Esophagus muscularis mucosa (tissue), 4 donors: Measurements from ENCODE around the gene WRNIP1. TPM values are rescaled to one million over a fixed set of nuclear protein-coding genes. Genes with fewer than 3 reads are reported as not detected.

Experiments
- DNase-seq: peaks from one replicate; pipeline ENCODE4 v3.0.0-alpha.2; 2017; ENCODE audit errors: extremely low spot score
- H3K27ac ChIP-seq, 4 donors: fragments of 200-600 bp; sonication (generic); replicated peaks in 1 of 4; 1 replicate in 3 of 4; 2 replicates in 1 of 4; pipeline ENCODE4 v1.5.1; 2016 to 2019; ENCODE audit warnings: mild to moderate bottlenecking in 1 of 4
- H3K27me3 ChIP-seq, 4 donors: fragments of 200-600 bp; sonication (generic); one replicate each; pipeline versions ENCODE4 v1.5.1 to v1.6.0; 2016 to 2019
- H3K36me3 ChIP-seq, 4 donors: fragments of 200-600 bp; sonication (generic); one replicate each; pipeline ENCODE4 v1.5.1; 2016 to 2019
- H3K4me1 ChIP-seq, 4 donors: fragments of 200-600 bp; sonication (generic); one replicate each; pipeline ENCODE4 v1.5.1; 2016 to 2019
- H3K4me3 ChIP-seq, 4 donors: fragments of 200-600 bp; sonication (generic); 1 replicate in 2 of 4; 2 replicates in 2 of 4; pipeline ENCODE4 v1.5.1; 2016 to 2019; ENCODE audit warnings: mild to moderate bottlenecking in 4 of 4, moderate library complexity in 1 of 4
- H3K9me3 ChIP-seq, 4 donors: fragments of 200-600 bp; sonication (generic); 1 replicate in 3 of 4; 2 replicates in 1 of 4; pipeline ENCODE4 v1.5.1; 2016 to 2019
- EP300 ChIP-seq: sonication (generic); formaldehyde crosslinking; IDR thresholded peaks from one replicate; pipeline ENCODE4 v1.6.1; 2017; ENCODE audit warnings: antibody characterized with exemption
- POLR2A ChIP-seq: fragments of 450-650 bp; IDR thresholded peaks from one replicate; pipeline ENCODE4 v1.6.1; 2017; ENCODE audit warnings: antibody characterized with exemption, moderate library complexity, mild to moderate bottlenecking, low read depth
- POLR2AphosphoS5 ChIP-seq, 2 donors: sonication (generic); formaldehyde crosslinking; IDR thresholded peaks; one replicate each; pipeline ENCODE4 v1.6.1; 2017; ENCODE audit warnings: antibody characterized with exemption in 2 of 2
- WGBS: methylation state at CpG from one replicate; pipeline ENCODE4 v1.1.5; 2018; 5-methylcytosine and 5-hydroxymethylcytosine counted together
- intact Hi-C: fragments of 100-400 bp; cut with DNase I; formaldehyde crosslinking; loops from one replicate; pipeline ENCODE4 v1.15.1; 2023
- total RNA-seq, 4 donors: library from RNA; depleted of rRNA; stranded (reverse); fragments of >200 nt; gene quantifications; one replicate each; pipeline versions ENCODE4 v1.1.0 to v1.2.1, GENCODE V29; 2016
- TF ChIP-seq, protein P1 (sequence below), 3 experiments: fragments of 200-600 bp in 2 of 3; fragments of 450-650 bp in 1 of 3; sonication (generic) in 2 of 3; IDR thresholded peaks; one replicate each; pipeline ENCODE4 v1.5.1; 2017 to 2019; ENCODE audit warnings: antibody characterized with exemption in 3 of 3, mild to moderate bottlenecking in 2 of 3, moderate library complexity in 1 of 3

Gene WRNIP1
- total RNA-seq, 4 donors from 2014 or later, result 55.2 to 77.2 (median 63.7) TPM

DNA sequence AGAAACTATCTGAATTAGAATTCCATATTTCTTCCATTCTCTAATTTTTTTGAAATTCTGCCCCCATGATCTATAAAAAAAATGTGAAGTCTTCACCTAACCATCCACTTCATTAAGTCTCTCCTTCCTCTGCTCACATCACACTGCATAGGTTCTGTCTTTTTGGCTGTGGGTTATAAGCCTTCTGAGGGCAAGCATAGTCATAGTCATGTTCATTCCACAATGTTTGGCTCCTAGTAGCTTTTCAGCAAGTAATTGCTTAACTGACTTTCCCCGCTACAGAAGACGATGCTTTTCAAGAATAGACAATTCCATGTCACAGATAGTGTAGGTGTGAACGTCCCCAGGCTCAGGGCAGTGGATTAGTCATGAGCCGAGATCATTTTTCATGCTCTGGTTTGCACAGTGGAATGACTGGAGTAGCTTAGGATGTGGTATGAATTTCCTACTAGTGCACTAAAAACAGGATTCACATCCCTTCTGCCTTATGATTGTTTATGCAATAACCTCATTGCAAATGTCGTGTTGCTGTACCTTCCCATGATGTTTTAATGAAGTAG is 29.1 kb downstream of the WRNIP1 start:
- Histone ChIP-seq H3K36me3 (peaks cover 0 to 4% (median 0%) of the 10 kb centered on the region in 4 donors), H3K4me3 (no peak overlapping the region), H3K27ac (peak overlapping the region in 1 of 4 donors; percentile 85), H3K9me3 (no peaks in the 10 kb centered on the region), H3K4me1 (peaks cover 25 to 63% (median 54%) of the 10 kb centered on the region in 4 donors), H3K27me3 (no peaks in the 10 kb centered on the region)
- WGBS, result 67% methylated on average over 5 of the region's 5 CpGs
- TF ChIP-seq, protein P1, sequence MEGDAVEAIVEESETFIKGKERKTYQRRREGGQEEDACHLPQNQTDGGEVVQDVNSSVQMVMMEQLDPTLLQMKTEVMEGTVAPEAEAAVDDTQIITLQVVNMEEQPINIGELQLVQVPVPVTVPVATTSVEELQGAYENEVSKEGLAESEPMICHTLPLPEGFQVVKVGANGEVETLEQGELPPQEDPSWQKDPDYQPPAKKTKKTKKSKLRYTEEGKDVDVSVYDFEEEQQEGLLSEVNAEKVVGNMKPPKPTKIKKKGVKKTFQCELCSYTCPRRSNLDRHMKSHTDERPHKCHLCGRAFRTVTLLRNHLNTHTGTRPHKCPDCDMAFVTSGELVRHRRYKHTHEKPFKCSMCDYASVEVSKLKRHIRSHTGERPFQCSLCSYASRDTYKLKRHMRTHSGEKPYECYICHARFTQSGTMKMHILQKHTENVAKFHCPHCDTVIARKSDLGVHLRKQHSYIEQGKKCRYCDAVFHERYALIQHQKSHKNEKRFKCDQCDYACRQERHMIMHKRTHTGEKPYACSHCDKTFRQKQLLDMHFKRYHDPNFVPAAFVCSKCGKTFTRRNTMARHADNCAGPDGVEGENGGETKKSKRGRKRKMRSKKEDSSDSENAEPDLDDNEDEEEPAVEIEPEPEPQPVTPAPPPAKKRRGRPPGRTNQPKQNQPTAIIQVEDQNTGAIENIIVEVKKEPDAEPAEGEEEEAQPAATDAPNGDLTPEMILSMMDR (IDR thresholded peaks at IDR 0.05), result no peak
- no peak for TF ChIP-seq EP300
- TF ChIP-seq POLR2A, result no peak
- TF ChIP-seq POLR2AphosphoS5 (IDR thresholded peaks at IDR 0.05), result no peak
- DNase-seq, result peak; percentile 17
- intact Hi-C loops, result loop anchor here (5.0 kb wide), 1 partner anchor 138 kb away; no protein-coding TSS in a partner anchor

DNA sequence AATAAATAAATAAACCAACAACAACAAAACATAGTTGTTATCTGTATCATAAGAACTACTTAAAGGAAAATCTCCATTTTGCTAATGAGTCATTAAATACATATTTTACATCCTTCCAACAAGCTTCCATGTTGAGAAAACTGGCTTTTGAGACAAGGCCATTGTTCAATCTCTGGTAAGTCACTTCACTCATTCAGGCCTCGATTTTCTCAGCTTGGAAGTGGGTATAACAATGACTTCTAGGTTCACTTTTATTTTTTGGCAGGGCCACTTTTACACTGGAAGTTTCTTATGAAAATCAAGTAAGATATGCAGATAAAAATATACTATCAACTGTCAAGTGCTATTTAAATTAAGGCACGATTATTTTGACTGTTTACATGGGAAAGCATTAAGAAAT is 30.0 kb downstream of the WRNIP1 start:
- no peak for TF ChIP-seq EP300
- TF ChIP-seq, protein P1 (IDR thresholded peaks at IDR 0.05), result no peak
- no peak for TF ChIP-seq POLR2A
- TF ChIP-seq POLR2AphosphoS5 (IDR thresholded peaks at IDR 0.05), result no peak
- 79% methylated on average over 2 of the region's 2 CpGs for WGBS
- H3K9me3 ChIP-seq, result no peaks in the 10 kb centered on the region
- no peaks in the 10 kb centered on the region for H3K27me3 ChIP-seq
- H3K36me3 ChIP-seq, result peaks cover 0 to 4% (median 0%) of the 10 kb centered on the region in 4 donors
- H3K4me3 ChIP-seq, result no peak overlapping the region
- H3K4me1 ChIP-seq, result peaks cover 29 to 56% (median 50%) of the 10 kb centered on the region in 4 donors
- no peak overlapping the region for H3K27ac ChIP-seq
- intact Hi-C loops, result no loop called here
- no peak for DNase-seq

DNA sequence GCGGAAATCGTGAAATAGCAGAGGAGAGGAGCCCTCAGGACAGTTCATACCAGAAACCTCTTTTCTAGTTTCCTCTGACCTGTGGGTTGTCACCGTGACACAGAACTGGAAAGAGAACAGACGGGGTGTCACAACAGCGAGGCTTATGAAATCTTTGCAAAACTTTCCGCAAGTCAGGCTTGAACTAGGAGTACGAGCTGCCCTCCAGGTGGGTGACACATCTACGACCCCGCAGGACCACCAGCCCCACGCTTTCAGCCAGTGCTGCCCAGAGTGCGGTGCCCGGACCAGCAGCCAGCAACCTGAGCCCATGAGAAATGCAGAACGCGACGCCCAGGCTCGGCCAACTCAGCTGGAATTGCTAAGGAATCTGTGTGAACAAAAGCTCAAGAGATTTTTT is 30.8 kb downstream of the WRNIP1 start:
- H3K9me3 ChIP-seq, result no peaks in the 10 kb centered on the region
- DNase-seq, result no peak
- H3K27me3 ChIP-seq, result no peaks in the 10 kb centered on the region
- no peak overlapping the region for H3K27ac ChIP-seq
- no peak for TF ChIP-seq POLR2A
- WGBS, result 93% methylated on average over 16 of the region's 16 CpGs
- H3K4me1 ChIP-seq, result peaks cover 22 to 48% (median 42%) of the 10 kb centered on the region in 4 donors
- intact Hi-C loops, result no loop called here
- no peak overlapping the region for H3K4me3 ChIP-seq
- peaks cover 0 to 4% (median 0%) of the 10 kb centered on the region in 4 donors for H3K36me3 ChIP-seq

DNA sequence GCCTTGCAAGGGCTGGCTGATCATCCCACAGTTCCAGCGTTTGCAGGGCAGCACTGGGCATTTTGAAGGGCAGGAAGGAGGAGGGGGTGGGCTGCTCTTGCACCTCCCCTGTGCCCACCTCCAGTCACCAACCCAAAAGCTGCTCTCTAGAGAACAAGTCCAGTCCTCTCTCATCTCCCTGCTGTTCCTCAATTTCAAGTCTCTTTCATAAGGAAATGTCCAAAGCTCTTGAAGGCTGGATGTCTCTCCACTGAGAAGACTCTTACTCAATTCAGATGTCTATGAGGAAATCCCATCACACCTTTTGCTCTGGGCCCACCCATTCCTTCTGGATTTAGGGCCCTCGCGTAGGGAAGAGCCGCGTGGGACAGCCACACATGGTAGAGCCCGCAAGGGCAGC is 31.7 kb downstream of the WRNIP1 start:
- DNase-seq, result no peak
- TF ChIP-seq POLR2AphosphoS5 (IDR thresholded peaks at IDR 0.05), result no peak
- no peak for TF ChIP-seq EP300
- no peak for TF ChIP-seq POLR2A
- TF ChIP-seq, protein P1 (IDR thresholded peaks at IDR 0.05), result no peak
- intact Hi-C loops, result no loop called here
- no peaks in the 10 kb centered on the region for H3K9me3 ChIP-seq
- peaks cover 16 to 39% (median 33%) of the 10 kb centered on the region in 4 donors for H3K4me1 ChIP-seq
- WGBS, result 78% methylated on average over 6 of the region's 6 CpGs
- peak overlapping the region in 1 of 4 donors; percentile 2 for H3K27ac ChIP-seq
- peaks cover 0 to 4% (median 0%) of the 10 kb centered on the region in 4 donors for H3K36me3 ChIP-seq
- no peak overlapping the region for H3K4me3 ChIP-seq
- no peaks in the 10 kb centered on the region for H3K27me3 ChIP-seq

DNA sequence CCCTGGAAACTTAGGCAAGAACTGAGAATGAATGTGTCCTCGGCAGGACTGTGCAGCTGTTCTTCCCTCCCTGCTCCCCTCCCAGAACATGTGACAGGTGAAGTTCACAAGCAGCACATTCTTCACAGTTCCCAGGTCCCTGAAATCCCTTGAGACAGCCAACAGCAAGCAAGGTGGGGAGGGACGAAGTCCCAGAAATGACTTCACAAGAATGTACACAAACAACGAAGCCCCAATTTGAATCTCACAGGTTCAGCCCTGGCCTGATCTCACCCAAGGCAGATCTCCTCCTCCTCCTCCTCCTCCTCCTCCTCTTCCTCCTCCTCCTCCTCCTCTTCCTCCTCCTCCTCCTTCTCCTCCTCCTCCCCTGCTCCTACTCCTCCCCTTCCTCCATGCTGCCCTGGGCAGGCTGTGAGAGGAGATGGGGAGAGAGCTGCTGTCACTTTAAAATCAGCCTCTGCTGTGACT is 32.4 kb downstream of the WRNIP1 start:
- no peak overlapping the region for H3K4me3 ChIP-seq
- no peaks in the 10 kb centered on the region for H3K27me3 ChIP-seq
- peak overlapping the region in 1 of 4 donors; percentile 2 for H3K27ac ChIP-seq
- peak in 1 of 2 donors; percentile 9 for TF ChIP-seq POLR2AphosphoS5 (IDR thresholded peaks at IDR 0.05)
- TF ChIP-seq POLR2A, result no peak
- TF ChIP-seq, protein P1 (IDR thresholded peaks at IDR 0.05), result no peak
- no peaks in the 10 kb centered on the region for H3K9me3 ChIP-seq
- DNase-seq, result peak; percentile 90
- H3K4me1 ChIP-seq, result peaks cover 15 to 34% (median 28%) of the 10 kb centered on the region in 4 donors
- intact Hi-C loops, result no loop called here
- H3K36me3 ChIP-seq, result peaks cover 0 to 4% (median 0%) of the 10 kb centered on the region in 4 donors
- WGBS, result 33% methylated on average over 3 of the region's 3 CpGs
